Activated gamma-delta T cell (primary cell): ENCODE measurements around the gene TMED8.
"Not testable (repeated sequence)": the region's sequence is repeated elsewhere in the genome, so short reads cannot be mapped to it uniquely, and the experiment has no call there.

ENCODE experiments used
- DNase-seq: peaks from one replicate; lab custom pipeline; 2025; lab: John Stamatoyannopoulos, UW
- total RNA-seq, 2 donors: gene quantifications; one replicate each; lab custom pipeline; 2026; lab: John Stamatoyannopoulos, UW

TMED8 gene
- 42.3 to 47.2 reads per million in 2 donors for total RNA-seq

GRCh38 chr14:77376771-77377501 lies at the start of gene TMED8, which contains the start of gene SAMD15:
TSS of gene TMED8 (minus strand) at chr14:77377094. CDS start at chr14:77377053, 41 bp downstream.
TSS of gene SAMD15 (plus strand) at chr14:77377379. CDS start at chr14:77377419, 40 bp downstream.
- peak; percentile 79 for DNase-seq

GRCh38 chr14:77426396-77426795 lies 49.5 kb upstream of the TMED8 start:
- no peak for DNase-seq

GRCh38 chr14:77424862-77425261 lies 48.0 kb upstream of the TMED8 start:
- DNase-seq = no peak

GRCh38 chr14:77423423-77423822 lies 46.5 kb upstream of the TMED8 start, which contains the start of gene NOXRED1:
TSS of gene NOXRED1 (minus strand) at chr14:77423523. CDS start at chr14:77422889, 634 bp downstream.
- DNase-seq = no peak

- DNase-seq = no peak
Measured at GRCh38 chr14:77421201-77421600, 44.3 kb upstream of the TMED8 start.

- no peak for DNase-seq
Measured at GRCh38 chr14:77416836-77417235, 39.9 kb upstream of the TMED8 start.

GRCh38 chr14:77416098-77416497 lies 39.2 kb upstream of the TMED8 start:
- DNase-seq = not testable (repeated sequence)

GRCh38 chr14:77415403-77416030 lies 38.6 kb upstream of the TMED8 start:
- not testable (repeated sequence) for DNase-seq

- no peak for DNase-seq
Measured at GRCh38 chr14:77409131-77409533, 32.2 kb upstream of the TMED8 start.

- no peak for DNase-seq
Measured at GRCh38 chr14:77407158-77407557, 30.3 kb upstream of the TMED8 start.

- DNase-seq = no peak
Measured at GRCh38 chr14:77406718-77407117, 29.8 kb upstream of the TMED8 start.

- no peak for DNase-seq
Measured at GRCh38 chr14:77406086-77406485, 29.2 kb upstream of the TMED8 start.

GRCh38 chr14:77403768-77404167 lies 26.9 kb upstream of the TMED8 start:
- no peak for DNase-seq

GRCh38 chr14:77400216-77400615 lies 23.3 kb upstream of the TMED8 start:
- no peak for DNase-seq

- DNase-seq = no peak
Measured at GRCh38 chr14:77390188-77390587, 13.3 kb upstream of the TMED8 start.

GRCh38 chr14:77378701-77379100 lies 1.8 kb upstream of the TMED8 start:
- DNase-seq = no peak

- DNase-seq = no peak
Measured at GRCh38 chr14:77377502-77377844, 579 bp upstream of the TMED8 start.

GRCh38 chr14:77375973-77376770 lies 722 bp downstream of the TMED8 start:
- no peak for DNase-seq

GRCh38 chr14:77375164-77375950 lies 1.5 kb downstream of the TMED8 start:
- DNase-seq = no peak

- DNase-seq = no peak
Measured at GRCh38 chr14:77372304-77372841, 4.5 kb downstream of the TMED8 start.

GRCh38 chr14:77369285-77369684 lies 7.6 kb downstream of the TMED8 start:
- no peak for DNase-seq
